Transverse colon (tissue), 4 donors: ENCODE results near the gene PLEKHG1.

Experiments used
- CTCF ChIP-seq, 5 experiments: fragments of 200-600 bp in 3 of 5; fragments of 450-650 bp in 2 of 5; sonication (generic) in 3 of 5; IDR thresholded peaks; 1 replicate in 2 of 5; 2 replicates in 3 of 5; pipeline ENCODE4 v1.5.1; 2016 to 2017; ENCODE audit warnings: antibody characterized with exemption in 5 of 5, inconsistent platforms in 3 of 5, mild to moderate bottlenecking in 2 of 5, moderate library complexity in 1 of 5
- POLR2A ChIP-seq: fragments of 450-650 bp; IDR thresholded peaks from one replicate; pipeline ENCODE4 v1.6.1; 2016; ENCODE audit warnings: antibody characterized with exemption, mild to moderate bottlenecking, moderate library complexity
- POLR2AphosphoS5 ChIP-seq, 3 donors: sonication (generic); formaldehyde crosslinking; IDR thresholded peaks; one replicate each; pipeline ENCODE4 v1.6.1; 2016; ENCODE audit warnings: antibody characterized with exemption in 3 of 3

GRCh38 chr6:150566486-150566885, 33.2 kb upstream of the PLEKHG1 start:
- TF ChIP-seq CTCF (IDR thresholded peaks at IDR 0.05) = no peak
- no peak for TF ChIP-seq POLR2AphosphoS5 (IDR thresholded peaks at IDR 0.05)
- no peak for TF ChIP-seq POLR2A
